Esophagus muscularis mucosa (tissue), 3 donors: ENCODE results near the gene PHYH.

Source experiments
- POLR2A ChIP-seq: fragments of 450-650 bp; IDR thresholded peaks from one replicate; pipeline ENCODE4 v1.6.1; 2017; ENCODE audit warnings: antibody characterized with exemption, moderate library complexity, mild to moderate bottlenecking, low read depth
- POLR2AphosphoS5 ChIP-seq, 2 donors: sonication (generic); formaldehyde crosslinking; IDR thresholded peaks; one replicate each; pipeline ENCODE4 v1.6.1; 2017; ENCODE audit warnings: antibody characterized with exemption in 2 of 2
- TF ChIP-seq, protein P1 (sequence below), 3 experiments: fragments of 200-600 bp in 2 of 3; fragments of 450-650 bp in 1 of 3; sonication (generic) in 2 of 3; IDR thresholded peaks; one replicate each; pipeline ENCODE4 v1.5.1; 2017 to 2019; ENCODE audit warnings: antibody characterized with exemption in 3 of 3, mild to moderate bottlenecking in 2 of 3, moderate library complexity in 1 of 3

DNA sequence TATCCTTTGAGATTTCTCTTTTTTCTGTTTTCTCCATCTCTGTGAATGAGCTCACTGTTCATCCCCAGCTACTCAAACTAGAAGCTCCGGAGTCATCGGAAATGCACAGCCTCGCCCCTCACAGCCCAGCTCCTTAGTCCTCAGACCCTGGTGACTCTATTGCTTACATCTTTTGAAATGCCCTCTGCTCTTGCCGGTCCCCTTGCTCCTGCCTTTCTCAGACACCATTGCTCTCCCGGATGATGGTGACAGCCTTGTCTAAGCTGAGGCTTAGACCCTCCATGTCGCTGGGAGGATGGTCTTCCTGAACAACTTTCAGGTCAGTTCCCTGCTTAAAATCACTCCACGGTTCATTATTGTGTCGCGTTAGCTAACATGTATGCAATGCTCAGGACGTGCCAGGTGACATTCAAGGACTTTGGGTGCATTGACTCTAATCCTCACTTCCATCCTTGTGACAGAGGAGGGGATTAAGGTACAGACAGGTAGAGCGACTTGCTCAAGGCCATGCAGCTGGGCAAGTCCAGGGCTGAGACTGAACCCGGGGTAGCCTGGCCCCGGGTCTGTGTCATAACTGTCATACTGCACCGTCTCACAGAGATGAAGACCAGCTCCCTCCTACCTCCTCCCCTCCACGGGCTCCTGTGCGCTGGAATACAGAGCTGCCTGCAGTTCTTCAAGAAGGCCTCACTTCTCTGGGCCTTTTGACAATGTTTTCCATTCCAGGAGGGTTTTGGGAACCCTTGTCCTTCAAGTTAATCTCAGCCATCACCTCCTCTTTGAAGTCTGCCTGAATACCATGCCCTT lies 61.4 kb downstream of the PHYH start:
- TF ChIP-seq POLR2A (no peak), POLR2AphosphoS5 (IDR thresholded peaks at IDR 0.05) (no peak)
- TF ChIP-seq, protein P1, sequence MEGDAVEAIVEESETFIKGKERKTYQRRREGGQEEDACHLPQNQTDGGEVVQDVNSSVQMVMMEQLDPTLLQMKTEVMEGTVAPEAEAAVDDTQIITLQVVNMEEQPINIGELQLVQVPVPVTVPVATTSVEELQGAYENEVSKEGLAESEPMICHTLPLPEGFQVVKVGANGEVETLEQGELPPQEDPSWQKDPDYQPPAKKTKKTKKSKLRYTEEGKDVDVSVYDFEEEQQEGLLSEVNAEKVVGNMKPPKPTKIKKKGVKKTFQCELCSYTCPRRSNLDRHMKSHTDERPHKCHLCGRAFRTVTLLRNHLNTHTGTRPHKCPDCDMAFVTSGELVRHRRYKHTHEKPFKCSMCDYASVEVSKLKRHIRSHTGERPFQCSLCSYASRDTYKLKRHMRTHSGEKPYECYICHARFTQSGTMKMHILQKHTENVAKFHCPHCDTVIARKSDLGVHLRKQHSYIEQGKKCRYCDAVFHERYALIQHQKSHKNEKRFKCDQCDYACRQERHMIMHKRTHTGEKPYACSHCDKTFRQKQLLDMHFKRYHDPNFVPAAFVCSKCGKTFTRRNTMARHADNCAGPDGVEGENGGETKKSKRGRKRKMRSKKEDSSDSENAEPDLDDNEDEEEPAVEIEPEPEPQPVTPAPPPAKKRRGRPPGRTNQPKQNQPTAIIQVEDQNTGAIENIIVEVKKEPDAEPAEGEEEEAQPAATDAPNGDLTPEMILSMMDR (IDR thresholded peaks at IDR 0.05) = no peak
